GM19239 (cell line): ENCODE measurements around the gene EPM2A.
A peak's percentile ranks its signal among the peaks of the same experiment; 100 is the strongest.

Source experiments
- DNase-seq: peaks from one replicate; pipeline ENCODE4 v3.0.0; 2011; ENCODE audit warnings: low spot score; ENCODE audit not compliant: insufficient read length
- FAIRE-seq: peaks from 2 replicates; lab custom pipeline; 2011; peaks lifted over from hg19 to GRCh38; lab: Jason Lieb, UNC

Gene EPM2A

GRCh38 chr6:145688493-145688905, 46.8 kb downstream of the EPM2A start:
- no peak for DNase-seq
- no peak for FAIRE-seq

- FAIRE-seq: no peak
- no peak for DNase-seq
Observed at GRCh38 chr6:145685932-145686331, 49.4 kb downstream of the EPM2A start.

- FAIRE-seq (no peak), DNase-seq (no peak)
Observed at GRCh38 chr6:145681965-145682364, 53.4 kb downstream of the EPM2A start.

- FAIRE-seq: no peak
- DNase-seq: no peak
Observed at GRCh38 chr6:145673504-145673903, 61.8 kb downstream of the EPM2A start.

- DNase-seq (no peak), FAIRE-seq (no peak)
Observed at GRCh38 chr6:145670311-145670710, 65.0 kb downstream of the EPM2A start.

GRCh38 chr6:145669627-145670034, 65.7 kb downstream of the EPM2A start:
- DNase-seq: no peak
- FAIRE-seq: no peak

- FAIRE-seq: no peak
- DNase-seq: no peak
Observed at GRCh38 chr6:145668844-145669243, 66.5 kb downstream of the EPM2A start.

- FAIRE-seq (no peak), DNase-seq (no peak)
Observed at GRCh38 chr6:145660676-145661075, 74.6 kb downstream of the EPM2A start.

- FAIRE-seq: no peak
- no peak for DNase-seq
Observed at GRCh38 chr6:145656128-145656527, 79.2 kb downstream of the EPM2A start.

GRCh38 chr6:145652572-145652971, 82.7 kb downstream of the EPM2A start:
- FAIRE-seq (no peak), DNase-seq (no peak)

GRCh38 chr6:145651988-145652387, 83.3 kb downstream of the EPM2A start:
- DNase-seq (no peak), FAIRE-seq (no peak)

GRCh38 chr6:145648149-145648548, 87.2 kb downstream of the EPM2A start:
- FAIRE-seq (no peak), DNase-seq (no peak)

- DNase-seq: no peak
- no peak for FAIRE-seq
Observed at GRCh38 chr6:145647602-145648001, 87.7 kb downstream of the EPM2A start.

GRCh38 chr6:145643760-145644159, 91.6 kb downstream of the EPM2A start:
- DNase-seq: no peak
- no peak for FAIRE-seq

GRCh38 chr6:145633981-145634627, 101.2 kb downstream of the EPM2A start:
- peak; percentile 53 for DNase-seq
- FAIRE-seq: peak; percentile 90

GRCh38 chr6:145632971-145633370, 102.3 kb downstream of the EPM2A start:
- DNase-seq (no peak), FAIRE-seq (no peak)

- FAIRE-seq: no peak
- no peak for DNase-seq
Observed at GRCh38 chr6:145631374-145631773, 103.9 kb downstream of the EPM2A start.

GRCh38 chr6:145630598-145630997, 104.7 kb downstream of the EPM2A start:
- DNase-seq (no peak), FAIRE-seq (no peak)

GRCh38 chr6:145629478-145629877, 105.8 kb downstream of the EPM2A start:
- FAIRE-seq (no peak), DNase-seq (no peak)

GRCh38 chr6:145627451-145627850, 107.9 kb downstream of the EPM2A start:
- DNase-seq: no peak
- no peak for FAIRE-seq

- FAIRE-seq: no peak
- DNase-seq: no peak
Observed at GRCh38 chr6:145626857-145627256, 108.5 kb downstream of the EPM2A start.

GRCh38 chr6:145623231-145623630, 112.1 kb downstream of the EPM2A start:
- FAIRE-seq (no peak), DNase-seq (no peak)
